ENCODE data around the gene SEC22C.

- TF ChIP-seq CTCF (IDR thresholded peaks at IDR 0.05; ENCODE audit: low read depth, low read length) (no peak), POLR2A (IDR thresholded peaks at IDR 0.05; ENCODE audit: extremely low read depth, insufficient read length) (no peak)
These were observed 21.2 kb upstream of the SEC22C start for GRCh38 chr3:42602961-42603360.
